ENCODE results near the gene MSRB2. TPM values are rescaled to one million over a fixed set of nuclear protein-coding genes. Genes with fewer than 3 reads are reported as not detected.

MSRB2 gene
- total and polyA plus RNA-seq, 2 of the 8 experiments (the other 6 are each of a cell fraction or from before 2014, with no cell fraction given): 11.0 to 13.9 TPM

DNA sequence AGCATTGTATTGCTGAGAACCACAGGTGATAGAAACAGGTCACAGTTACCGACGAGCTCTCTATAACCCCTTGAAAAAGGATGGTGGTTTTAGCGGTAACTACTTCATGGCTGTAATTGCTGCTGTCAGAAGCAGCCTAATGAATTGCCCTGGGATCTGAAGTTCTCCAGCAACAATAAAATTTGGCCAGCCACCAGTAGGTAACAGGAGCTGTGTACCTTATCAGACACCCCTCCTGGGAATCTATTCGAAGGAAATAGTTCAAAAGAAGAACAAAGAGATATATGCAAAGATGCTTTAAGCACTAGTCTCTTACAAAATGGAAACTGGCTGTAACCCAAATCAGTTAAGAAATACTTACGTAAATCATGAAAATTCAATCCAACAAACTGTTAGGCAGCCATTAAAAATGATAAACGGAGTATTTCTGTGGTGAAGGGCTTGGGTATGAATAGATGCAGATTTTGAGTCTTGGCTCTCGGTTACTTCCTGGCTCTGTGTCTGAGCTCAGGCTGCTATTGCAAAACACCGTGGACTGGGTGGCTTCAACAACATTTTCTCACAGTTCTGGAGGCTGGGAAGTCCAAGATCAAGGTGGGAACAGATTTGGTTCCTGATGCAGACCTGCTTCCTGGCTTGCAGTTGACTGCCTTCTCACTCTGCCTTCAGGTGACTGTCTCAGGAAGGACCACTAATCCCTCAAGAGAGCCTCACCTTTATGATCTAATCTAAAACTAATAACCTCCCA lies 1.6 kb downstream of the MSRB2 start (continued):
- TF ChIP-seq GABPA (IDR thresholded peaks at IDR 0.05; ENCODE audit: borderline replicate concordance, insufficient read depth, low read length) (no peak), BACH1 (IDR thresholded peaks at IDR 0.05; ENCODE audit: low read length) (no peak), BCL11A (IDR thresholded peaks at IDR 0.05; ENCODE audit: low read depth in 2 of 2, low read length in 2 of 2) (no peak)
